IPS-18a (cell line): ENCODE results near the gene PCSK7.

Experiments
- H3K27ac ChIP-seq: one replicate; pipeline ENCODE4 v1.5.1; 2013; ENCODE audit warnings: low read length
- H3K27me3 ChIP-seq: one replicate; pipeline ENCODE4 v1.6.1; 2013; ENCODE audit warnings: mild to moderate bottlenecking, low read length; ENCODE audit not compliant: control insufficient read depth, insufficient read depth
- H3K36me3 ChIP-seq: one replicate; pipeline ENCODE4 v1.6.1; 2013; ENCODE audit warnings: low read depth, low read length; ENCODE audit not compliant: control insufficient read depth
- H3K4me1 ChIP-seq: one replicate; pipeline ENCODE4 v1.6.1; 2013; ENCODE audit warnings: low read depth, low read length; ENCODE audit not compliant: control insufficient read depth
- H3K4me3 ChIP-seq: one replicate; pipeline ENCODE4 v1.5.1; 2013; ENCODE audit warnings: low read length
- H3K9ac ChIP-seq: one replicate; pipeline ENCODE4 v1.6.1; 2013; ENCODE audit warnings: mild to moderate bottlenecking, low read length, moderate library complexity
- H3K9me3 ChIP-seq: one replicate; pipeline ENCODE4 v1.6.1; 2013; ENCODE audit warnings: low read depth, low read length; ENCODE audit not compliant: control insufficient read depth

Gene PCSK7

GRCh38 chr11:117177534-117178209 lies 54.2 kb downstream of the PCSK7 start:
- no peaks in the 10 kb centered on the region for H3K9me3 ChIP-seq
- H3K27me3 ChIP-seq, result no peaks in the 10 kb centered on the region
- no peak overlapping the region for H3K27ac ChIP-seq
- H3K4me3 ChIP-seq, result peak overlapping the region; percentile 78
- H3K4me1 ChIP-seq, result peaks cover 15% of the 10 kb centered on the region
- no peaks in the 10 kb centered on the region for H3K36me3 ChIP-seq
- peak overlapping the region; percentile 55 for H3K9ac ChIP-seq

- no peaks in the 10 kb centered on the region for H3K9me3 ChIP-seq
- H3K4me3 ChIP-seq, result no peak overlapping the region
- peaks cover 15% of the 10 kb centered on the region for H3K4me1 ChIP-seq
- no peaks in the 10 kb centered on the region for H3K27me3 ChIP-seq
- no peak overlapping the region for H3K27ac ChIP-seq
- H3K9ac ChIP-seq, result no peak overlapping the region
- peaks cover 2% of the 10 kb centered on the region for H3K36me3 ChIP-seq
Observed at GRCh38 chr11:117176186-117176585, 55.7 kb downstream of the PCSK7 start.

- Histone ChIP-seq H3K27ac (no peak overlapping the region), H3K27me3 (no peaks in the 10 kb centered on the region), H3K9me3 (no peaks in the 10 kb centered on the region), H3K4me1 (peaks cover 13% of the 10 kb centered on the region), H3K9ac (no peak overlapping the region), H3K4me3 (no peak overlapping the region), H3K36me3 (peaks cover 4% of the 10 kb centered on the region)
Observed at GRCh38 chr11:117175781-117176180, 56.1 kb downstream of the PCSK7 start.

GRCh38 chr11:117175104-117175503 lies 56.8 kb downstream of the PCSK7 start:
- H3K27ac ChIP-seq, result no peak overlapping the region
- no peak overlapping the region for H3K4me3 ChIP-seq
- H3K36me3 ChIP-seq, result peaks cover 4% of the 10 kb centered on the region
- H3K4me1 ChIP-seq, result peaks cover 13% of the 10 kb centered on the region
- no peaks in the 10 kb centered on the region for H3K9me3 ChIP-seq
- H3K9ac ChIP-seq, result no peak overlapping the region
- H3K27me3 ChIP-seq, result no peaks in the 10 kb centered on the region

GRCh38 chr11:117172724-117173421 lies 59.0 kb downstream of the PCSK7 start:
- H3K27me3 ChIP-seq, result no peaks in the 10 kb centered on the region
- H3K27ac ChIP-seq, result no peak overlapping the region
- H3K9ac ChIP-seq, result no peak overlapping the region

GRCh38 chr11:117171404-117172061 lies 60.3 kb downstream of the PCSK7 start:
- H3K9ac ChIP-seq, result no peak overlapping the region
- peaks cover 32% of the 10 kb centered on the region for H3K36me3 ChIP-seq
- H3K9me3 ChIP-seq, result no peaks in the 10 kb centered on the region
- no peaks in the 10 kb centered on the region for H3K4me1 ChIP-seq
- H3K27me3 ChIP-seq, result no peaks in the 10 kb centered on the region
- no peak overlapping the region for H3K4me3 ChIP-seq
- H3K27ac ChIP-seq, result peak overlapping the region; percentile 43

More at GRCh38 chr11:117172724-117173421, 59.0 kb downstream of the PCSK7 start:
- Histone ChIP-seq H3K36me3 (peaks cover 18% of the 10 kb centered on the region), H3K4me1 (peaks cover 5% of the 10 kb centered on the region), H3K9me3 (no peaks in the 10 kb centered on the region), H3K4me3 (no peak overlapping the region)

GRCh38 chr11:117171007-117171403 lies 60.9 kb downstream of the PCSK7 start:
- Histone ChIP-seq H3K4me1 (no peaks in the 10 kb centered on the region), H3K27me3 (no peaks in the 10 kb centered on the region), H3K27ac (no peak overlapping the region), H3K9me3 (no peaks in the 10 kb centered on the region), H3K9ac (no peak overlapping the region), H3K36me3 (peaks cover 37% of the 10 kb centered on the region), H3K4me3 (no peak overlapping the region)

GRCh38 chr11:117170210-117170609 lies 61.7 kb downstream of the PCSK7 start:
- Histone ChIP-seq H3K4me3 (no peak overlapping the region), H3K27me3 (no peaks in the 10 kb centered on the region), H3K36me3 (peaks cover 44% of the 10 kb centered on the region), H3K9ac (no peak overlapping the region), H3K27ac (no peak overlapping the region), H3K4me1 (no peaks in the 10 kb centered on the region), H3K9me3 (no peaks in the 10 kb centered on the region)

GRCh38 chr11:117169736-117170135 lies 62.1 kb downstream of the PCSK7 start:
- H3K36me3 ChIP-seq, result peaks cover 46% of the 10 kb centered on the region
- H3K9ac ChIP-seq, result no peak overlapping the region
- H3K9me3 ChIP-seq, result no peaks in the 10 kb centered on the region
- H3K27me3 ChIP-seq, result no peaks in the 10 kb centered on the region
- no peak overlapping the region for H3K4me3 ChIP-seq
- no peaks in the 10 kb centered on the region for H3K4me1 ChIP-seq
- H3K27ac ChIP-seq, result no peak overlapping the region

- Histone ChIP-seq H3K4me1 (no peaks in the 10 kb centered on the region), H3K9ac (no peak overlapping the region), H3K9me3 (no peaks in the 10 kb centered on the region), H3K27ac (no peak overlapping the region), H3K27me3 (no peaks in the 10 kb centered on the region), H3K36me3 (peaks cover 75% of the 10 kb centered on the region), H3K4me3 (no peak overlapping the region)
Observed at GRCh38 chr11:117166491-117166890, 65.4 kb downstream of the PCSK7 start.

GRCh38 chr11:117160826-117161225 lies 71.0 kb downstream of the PCSK7 start:
- no peaks in the 10 kb centered on the region for H3K9me3 ChIP-seq
- H3K36me3 ChIP-seq, result peaks cover 75% of the 10 kb centered on the region
- no peak overlapping the region for H3K27ac ChIP-seq
- H3K4me1 ChIP-seq, result no peaks in the 10 kb centered on the region
- H3K9ac ChIP-seq, result no peak overlapping the region
- H3K4me3 ChIP-seq, result no peak overlapping the region
- no peaks in the 10 kb centered on the region for H3K27me3 ChIP-seq
